Activated CD8-positive, alpha-beta T cell treated with anti-CD3 and anti-CD28 coated beads for 36 hours (primary cell): ENCODE results near the gene KHDC4. TPM values are rescaled to one million over a fixed set of nuclear protein-coding genes. Genes with fewer than 3 reads are reported as not detected.

Source experiments
- ATAC-seq: fragments of 200-7000 bp; cut with Tn5 transposase; one replicate; pipeline ENCODE4 v1.10.0; 2021; ENCODE audit warnings: mild to moderate bottlenecking, moderate library complexity
- CTCF ChIA-PET: fragments of 350-600 bp; sonication (Branson Sonifier 250); formaldehyde crosslinking; loops from one replicate; lab custom pipeline; 2021; ENCODE audit warnings: antibody characterized with exemption; lab: Charles Lee
- POLR2A ChIA-PET: fragments of 350-600 bp; sonication (Branson Sonifier 250); formaldehyde crosslinking; loops from one replicate; lab custom pipeline; 2021; ENCODE audit warnings: antibody characterized with exemption; lab: Charles Lee
- DNase-seq: peaks from one replicate; pipeline ENCODE4 v3.0.0-alpha.2; 2020
- H3K27ac Mint-ChIP-seq: one replicate; pipeline ENCODE4 v1.8.0; 2021; ENCODE audit warnings: mild to moderate bottlenecking, mixed read lengths
- H3K27me3 Mint-ChIP-seq: one replicate; pipeline ENCODE4 v1.8.0; 2021; ENCODE audit warnings: mixed read lengths
- H3K36me3 Mint-ChIP-seq: one replicate; pipeline ENCODE4 v1.8.0; 2021; ENCODE audit warnings: low read depth, mixed read lengths
- H3K4me1 Mint-ChIP-seq: one replicate; pipeline ENCODE4 v1.8.0; 2021; ENCODE audit warnings: low read depth, mixed read lengths
- H3K4me3 Mint-ChIP-seq: one replicate; pipeline ENCODE4 v1.8.0; 2021; ENCODE audit warnings: mild to moderate bottlenecking, moderate library complexity, mixed read lengths
- H3K9me3 Mint-ChIP-seq: one replicate; pipeline ENCODE4 v1.8.0; 2021; ENCODE audit warnings: mixed read lengths
- CTCF ChIP-seq: fragments of 200-600 bp; IDR thresholded peaks from one replicate; pipeline ENCODE4 v1.8.0; 2022; ENCODE audit warnings: antibody characterized with exemption, mild to moderate bottlenecking
- intact Hi-C: fragments of 100-400 bp; cut with micrococcal nuclease; formaldehyde crosslinking; loops from one replicate; pipeline ENCODE4 v1.10.0; 2022
- total RNA-seq, 2 experiments: library from RNA; stranded (reverse); gene quantifications; one replicate each; pipeline ENCODE4 v1.2.3, GENCODE V29; 2021

KHDC4 gene
- total RNA-seq, 2 experiments from 2014 or later: 68.1 to 71.3 TPM

- ATAC-seq (no peak), DNase-seq (no peak)
- POLR2A ChIA-PET: interaction anchor here (1.0 to 4.8 kb wide), 7 partner anchors 9 to 38 kb away, joined by 3 to 30 read pairs (median 6); partner anchors contain the start of genes ARHGEF2, KHDC4 and RXFP4
- H3K27ac Mint-ChIP-seq: peak overlapping the region; percentile 30
- H3K4me3 Mint-ChIP-seq: no peak overlapping the region
- H3K4me1 Mint-ChIP-seq: peaks cover 18% of the 10 kb centered on the region
- TF ChIP-seq CTCF: no peak
- H3K27me3 Mint-ChIP-seq: no peaks in the 10 kb centered on the region
- H3K36me3 Mint-ChIP-seq: peaks cover 54% of the 10 kb centered on the region
- CTCF ChIA-PET: interaction anchor here (1.7 to 1.8 kb wide), 2 partner anchors 14 to 38 kb away, joined by 4 to 7 read pairs; no protein-coding TSS in a partner anchor
- intact Hi-C loops: no loop called here
- H3K9me3 Mint-ChIP-seq: no peaks in the 10 kb centered on the region
These were observed 17.7 kb upstream of the KHDC4 start for GRCh38 chr1:155951753-155952504.

- CTCF ChIA-PET: interaction anchor here (0.7 to 1.8 kb wide), 4 partner anchors 13 to 115 kb away, joined by 3 to 7 read pairs (median 4); partner anchors contain the start of gene KHDC4
- Mint-ChIP-seq H3K4me3 (no peak overlapping the region), H3K36me3 (peaks cover 60% of the 10 kb centered on the region), H3K27ac (no peak overlapping the region), H3K27me3 (no peaks in the 10 kb centered on the region), H3K4me1 (peaks cover 29% of the 10 kb centered on the region), H3K9me3 (no peaks in the 10 kb centered on the region)
- intact Hi-C loops: no loop called here
- ATAC-seq (no peak), DNase-seq (no peak)
- TF ChIP-seq CTCF: no peak
- POLR2A ChIA-PET: interaction anchor here (0.7 to 4.8 kb wide), 5 partner anchors 10 to 39 kb away, joined by 3 to 30 read pairs (median 6); partner anchors contain the start of genes ARHGEF2 and RXFP4
These were observed 16.6 kb upstream of the KHDC4 start for GRCh38 chr1:155950829-155951228.

GRCh38 chr1:155947741-155948140 lies 13.5 kb upstream of the KHDC4 start:
- ChIA-PET CTCF (interaction anchor here (0.8 to 2.9 kb wide), 4 partner anchors 9 to 42 kb away, joined by 3 to 13 read pairs (median 10); partner anchors contain the start of gene ARHGEF2), POLR2A (interaction anchor here (0.5 to 1.7 kb wide), 4 partner anchors 9 to 97 kb away, joined by 3 to 7 read pairs (median 4); partner anchors contain the start of gene KHDC4)
- Mint-ChIP-seq H3K9me3 (no peaks in the 10 kb centered on the region), H3K36me3 (peaks cover 53% of the 10 kb centered on the region), H3K4me1 (peaks cover 47% of the 10 kb centered on the region), H3K27ac (peak overlapping the region; percentile 88), H3K27me3 (no peaks in the 10 kb centered on the region), H3K4me3 (no peak overlapping the region)
- TF ChIP-seq CTCF: no peak
- intact Hi-C loops: loop anchor here (2.0 kb wide), 1 partner anchor 29 kb away; no protein-coding TSS in a partner anchor
- DNase-seq (no peak), ATAC-seq (no peak)

GRCh38 chr1:155947292-155947691 lies 13.1 kb upstream of the KHDC4 start:
- H3K4me3 Mint-ChIP-seq: peak overlapping the region; percentile 55
- ChIA-PET POLR2A (interaction anchor here (0.5 to 10.2 kb wide), 5 partner anchors 9 to 96 kb away, joined by 3 to 128 read pairs (median 5); partner anchors contain the start of genes ARHGEF2 and KHDC4), CTCF (interaction anchor here (1.0 to 2.9 kb wide), 2 partner anchors 9 to 42 kb away, joined by 8 to 12 read pairs; no protein-coding TSS in a partner anchor)
- H3K36me3 Mint-ChIP-seq: peaks cover 49% of the 10 kb centered on the region
- H3K4me1 Mint-ChIP-seq: peaks cover 47% of the 10 kb centered on the region
- no peaks in the 10 kb centered on the region for H3K9me3 Mint-ChIP-seq
- H3K27ac Mint-ChIP-seq: peak overlapping the region; percentile 88
- ATAC-seq: no peak
- TF ChIP-seq CTCF: no peak
- intact Hi-C loops: loop anchor here (2.0 kb wide), 1 partner anchor 30 kb away; no protein-coding TSS in a partner anchor
- no peaks in the 10 kb centered on the region for H3K27me3 Mint-ChIP-seq
- no peak for DNase-seq
